Measurements from ENCODE around the gene KIAA1217.

KIAA1217 gene

DNA sequence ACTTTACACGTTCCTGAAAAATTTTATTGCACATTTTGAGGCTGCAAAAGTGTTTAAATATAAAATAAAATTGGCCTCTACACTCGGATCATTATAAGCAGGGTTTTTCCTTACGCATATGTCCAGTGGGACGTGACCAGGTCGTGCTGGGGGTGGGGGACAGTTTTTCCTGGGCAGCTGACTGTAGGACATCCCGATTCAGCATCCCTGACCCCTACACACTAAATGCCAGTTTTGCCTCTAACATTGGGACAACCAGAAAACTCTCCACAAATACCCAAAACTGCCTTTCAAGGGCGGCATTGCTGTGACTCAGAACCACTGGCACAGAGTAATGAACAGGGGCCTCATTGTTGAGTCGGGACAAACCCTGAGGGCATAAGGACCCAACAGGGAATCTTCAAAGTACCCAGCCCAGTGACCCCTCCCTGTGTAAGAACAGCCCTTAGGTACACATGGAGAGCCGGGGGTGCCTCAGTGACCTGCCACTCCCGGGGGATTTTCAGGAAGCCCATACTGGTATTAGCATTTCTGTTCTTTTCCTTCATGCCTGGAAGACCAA, 344.2 kb downstream of the KIAA1217 start:
- Histone ChIP-seq H2AFZ (ENCODE audit: low read depth, low read length) (no peak overlapping the region), H3K4me1 (ENCODE audit: insufficient read depth, low read length) (no peaks in the 10 kb centered on the region), H3K27ac (ENCODE audit: low read length) (no peak overlapping the region), H3K9ac (ENCODE audit: low read depth, low read length) (no peak overlapping the region), H3K9me3 (ENCODE audit: insufficient read depth, low read length, severe bottlenecking) (no peaks in the 10 kb centered on the region), H3K4me2 (ENCODE audit: insufficient read depth, low read length) (no peak overlapping the region), H3K36me3 (ENCODE audit: insufficient read depth, low read length) (no peaks in the 10 kb centered on the region), H3K27me3 (ENCODE audit: insufficient read depth, low read length, poor library complexity) (no peaks in the 10 kb centered on the region), H3K79me2 (ENCODE audit: insufficient read depth, low read length) (no peaks in the 10 kb centered on the region), H4K20me1 (ENCODE audit: insufficient read depth, low read length) (no peaks in the 10 kb centered on the region), H3K4me3 (ENCODE audit: low read depth in 1 of 2, low read length in 2 of 2) (no peak overlapping the region)
- ATAC-seq (ENCODE audit: insufficient read depth, low read depth) (no peak), DNase-seq (no peak)
- TF ChIP-seq EZH2 (IDR thresholded peaks at IDR 0.05; ENCODE audit: borderline replicate concordance, low read depth, low read length, severe bottlenecking) = no peak
- TF ChIP-seq CTCF (IDR thresholded peaks at IDR 0.05; ENCODE audit: borderline replicate concordance, extremely low read depth, low read length, poor library complexity, severe bottlenecking) = no peak

DNA sequence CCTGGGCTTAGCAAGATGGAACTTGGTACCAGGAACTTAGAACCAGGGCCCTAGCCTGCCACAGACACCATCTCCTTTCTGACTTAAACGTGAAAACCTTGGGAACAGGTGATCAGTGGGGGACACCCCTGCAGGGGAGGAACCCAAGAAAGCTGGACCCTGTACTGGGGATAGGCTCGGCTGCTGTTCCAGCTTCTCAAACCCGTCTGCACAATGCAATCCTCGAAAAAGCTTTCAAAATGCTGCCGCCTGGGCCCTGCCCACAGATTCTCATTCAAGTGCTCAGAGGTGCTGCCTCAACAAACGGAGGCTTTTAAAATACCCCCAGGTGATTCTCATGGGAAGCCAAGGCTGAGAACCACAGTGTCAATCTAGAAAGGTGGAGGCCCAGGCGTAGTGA, 345.1 kb downstream of the KIAA1217 start:
- ATAC-seq (ENCODE audit: insufficient read depth, low read depth) (no peak), DNase-seq (no peak)
- Histone ChIP-seq H3K9me3 (ENCODE audit: insufficient read depth, low read length, severe bottlenecking) (no peaks in the 10 kb centered on the region), H3K9ac (ENCODE audit: low read depth, low read length) (no peak overlapping the region), H3K79me2 (ENCODE audit: insufficient read depth, low read length) (no peaks in the 10 kb centered on the region), H3K4me1 (ENCODE audit: insufficient read depth, low read length) (no peaks in the 10 kb centered on the region), H3K27me3 (ENCODE audit: insufficient read depth, low read length, poor library complexity) (no peaks in the 10 kb centered on the region), H3K4me2 (ENCODE audit: insufficient read depth, low read length) (no peak overlapping the region), H3K4me3 (ENCODE audit: low read depth in 1 of 2, low read length in 2 of 2) (no peak overlapping the region), H2AFZ (ENCODE audit: low read depth, low read length) (no peak overlapping the region), H4K20me1 (ENCODE audit: insufficient read depth, low read length) (no peaks in the 10 kb centered on the region), H3K27ac (ENCODE audit: low read length) (no peak overlapping the region), H3K36me3 (ENCODE audit: insufficient read depth, low read length) (no peaks in the 10 kb centered on the region)
- TF ChIP-seq EZH2 (IDR thresholded peaks at IDR 0.05; ENCODE audit: borderline replicate concordance, low read depth, low read length, severe bottlenecking) (no peak), CTCF (IDR thresholded peaks at IDR 0.05; ENCODE audit: borderline replicate concordance, extremely low read depth, low read length, poor library complexity, severe bottlenecking) (no peak)

- no peak overlapping the region for H3K9ac ChIP-seq (ENCODE audit: low read depth, low read length)
- no peaks in the 10 kb centered on the region for H4K20me1 ChIP-seq (ENCODE audit: insufficient read depth, low read length)
- H3K27me3 ChIP-seq (ENCODE audit: insufficient read depth, low read length, poor library complexity) = no peaks in the 10 kb centered on the region
- H3K27ac ChIP-seq (ENCODE audit: low read length) = no peak overlapping the region
- H3K9me3 ChIP-seq (ENCODE audit: insufficient read depth, low read length, severe bottlenecking) = no peaks in the 10 kb centered on the region
- no peak overlapping the region for H3K4me2 ChIP-seq (ENCODE audit: insufficient read depth, low read length)
- H3K36me3 ChIP-seq (ENCODE audit: insufficient read depth, low read length) = no peaks in the 10 kb centered on the region
- ATAC-seq (ENCODE audit: insufficient read depth, low read depth) (no peak), DNase-seq (no peak)
- H3K4me3 ChIP-seq (ENCODE audit: low read depth in 1 of 2, low read length in 2 of 2) = no peak overlapping the region
- H3K79me2 ChIP-seq (ENCODE audit: insufficient read depth, low read length) = no peaks in the 10 kb centered on the region
- H3K4me1 ChIP-seq (ENCODE audit: insufficient read depth, low read length) = no peaks in the 10 kb centered on the region
- no peak overlapping the region for H2AFZ ChIP-seq (ENCODE audit: low read depth, low read length)
- TF ChIP-seq EZH2 (IDR thresholded peaks at IDR 0.05; ENCODE audit: borderline replicate concordance, low read depth, low read length, severe bottlenecking) = no peak
These were observed 347.3 kb downstream of the KIAA1217 start for GRCh38 chr10:24556126-24556749.

DNA sequence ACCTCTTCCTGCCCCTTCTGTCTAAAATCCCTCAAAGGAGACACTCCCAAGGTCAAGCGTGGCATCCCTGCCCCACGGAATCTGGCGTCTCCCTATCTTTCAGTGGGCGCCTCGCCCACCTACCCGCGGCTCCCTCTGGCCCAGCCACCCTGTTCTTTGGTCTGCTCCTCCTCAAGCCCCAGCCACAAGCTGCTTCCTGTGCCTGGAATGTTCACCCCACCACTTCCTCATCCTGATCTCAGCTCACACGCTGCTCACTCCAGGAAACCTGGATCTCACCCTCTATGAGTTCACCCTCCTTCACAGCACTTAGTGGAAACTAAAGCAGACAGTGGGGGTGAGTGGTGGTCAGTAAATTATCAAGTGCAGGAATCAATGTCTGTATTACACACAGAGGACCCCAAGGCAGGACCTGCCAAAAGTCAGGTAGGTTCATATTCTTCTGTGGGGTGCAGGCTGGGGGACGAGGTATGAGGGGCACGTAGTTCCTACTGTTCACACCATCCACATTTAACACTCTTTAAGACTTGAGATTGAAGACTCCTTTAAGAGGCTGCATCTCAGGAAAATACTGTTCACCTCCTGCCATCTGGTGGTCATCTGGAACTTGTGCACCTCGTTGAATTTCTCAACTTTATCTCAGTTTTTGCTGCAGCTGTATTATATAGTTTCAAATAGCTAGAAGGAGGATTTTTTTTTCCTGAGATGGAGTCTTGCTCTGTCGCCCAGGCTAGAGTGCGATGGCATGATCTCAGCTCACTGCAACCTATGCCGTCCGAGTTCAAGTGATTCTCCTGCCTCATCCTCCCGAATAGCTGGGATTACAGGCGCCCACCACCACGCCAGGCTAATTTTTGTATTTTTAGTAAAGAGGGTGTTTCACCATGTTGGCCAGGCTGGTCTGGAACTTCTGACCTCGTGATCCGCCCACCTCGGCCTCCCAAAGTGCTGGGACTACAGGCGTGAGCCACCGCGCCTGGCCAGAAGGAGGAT, 348.1 kb downstream of the KIAA1217 start:
- no peaks in the 10 kb centered on the region for H3K79me2 ChIP-seq (ENCODE audit: insufficient read depth, low read length)
- H4K20me1 ChIP-seq (ENCODE audit: insufficient read depth, low read length) = no peaks in the 10 kb centered on the region
- no peaks in the 10 kb centered on the region for H3K36me3 ChIP-seq (ENCODE audit: insufficient read depth, low read length)
- H3K9ac ChIP-seq (ENCODE audit: low read depth, low read length) = no peak overlapping the region
- H3K27ac ChIP-seq (ENCODE audit: low read length) = no peak overlapping the region
- no peak for TF ChIP-seq EZH2 (IDR thresholded peaks at IDR 0.05; ENCODE audit: borderline replicate concordance, low read depth, low read length, severe bottlenecking)
- TF ChIP-seq CTCF (IDR thresholded peaks at IDR 0.05; ENCODE audit: borderline replicate concordance, extremely low read depth, low read length, poor library complexity, severe bottlenecking) = peak; percentile 82
- no peak overlapping the region for H3K4me3 ChIP-seq (ENCODE audit: low read depth in 1 of 2, low read length in 2 of 2)
- H3K27me3 ChIP-seq (ENCODE audit: insufficient read depth, low read length, poor library complexity) = no peaks in the 10 kb centered on the region
- ATAC-seq (ENCODE audit: insufficient read depth, low read depth) (peak; percentile 81), DNase-seq (peak; percentile 37)
- H3K9me3 ChIP-seq (ENCODE audit: insufficient read depth, low read length, severe bottlenecking) = no peaks in the 10 kb centered on the region
- H3K4me1 ChIP-seq (ENCODE audit: insufficient read depth, low read length) = no peaks in the 10 kb centered on the region
- H2AFZ ChIP-seq (ENCODE audit: low read depth, low read length) = no peak overlapping the region
- H3K4me2 ChIP-seq (ENCODE audit: insufficient read depth, low read length) = no peak overlapping the region
